ENCODE data around the gene C1orf35.

C1orf35 gene

DNA sequence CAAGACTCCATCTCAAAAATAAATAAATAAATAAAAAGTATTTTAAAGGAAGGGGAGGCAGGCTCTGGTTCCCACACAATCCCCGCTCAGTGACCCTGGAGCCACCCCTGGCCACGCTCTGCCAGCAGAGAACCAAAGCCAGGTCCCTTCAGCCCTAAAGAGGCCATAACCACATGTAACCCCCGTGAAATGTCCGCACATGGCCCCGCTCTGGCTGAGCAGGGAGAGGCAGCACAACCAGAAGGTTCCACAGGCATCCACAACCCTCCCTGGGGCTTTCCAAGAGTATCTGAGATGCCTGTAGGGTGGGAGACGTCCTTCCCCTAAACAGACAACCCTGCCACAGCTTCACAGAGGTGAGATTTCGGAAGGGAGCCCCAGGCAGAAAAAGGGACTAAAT lies 22.0 kb downstream of the C1orf35 start:
- DNase-seq (ENCODE audit: extremely low read depth in 1 of 2, low read depth in 1 of 2), result no peak

DNA sequence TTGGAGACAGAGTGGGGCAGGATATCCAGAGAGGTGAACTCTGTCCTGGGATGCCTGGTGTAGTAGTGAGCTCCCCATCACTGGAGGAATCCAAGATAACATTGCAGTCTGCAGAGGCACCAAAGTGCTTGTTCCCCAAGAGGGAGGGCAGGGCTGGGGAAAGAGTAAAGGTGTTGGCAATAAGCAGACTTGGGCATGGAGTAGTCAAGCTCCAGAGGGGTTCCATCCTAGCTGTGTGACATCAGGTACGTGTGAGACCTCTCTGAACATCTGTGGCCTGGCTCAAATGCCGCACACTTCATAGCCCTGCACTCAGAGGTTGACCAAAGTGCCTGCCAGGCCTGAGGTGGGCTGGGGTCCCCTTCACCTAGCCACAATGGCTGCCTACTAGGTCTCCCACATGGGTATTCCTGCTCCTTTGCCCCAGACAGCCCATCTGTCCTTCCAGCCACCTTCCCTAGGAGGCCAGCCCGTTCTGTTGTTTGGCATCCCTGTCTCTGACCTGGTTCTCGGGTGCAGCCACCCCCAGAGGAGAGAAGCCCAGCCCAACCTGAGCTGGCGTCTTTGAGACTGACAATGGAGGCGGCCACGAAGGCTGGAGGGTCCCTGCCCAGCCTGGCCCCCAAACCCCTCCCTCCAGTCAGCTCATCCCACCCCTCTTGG lies 23.4 kb downstream of the C1orf35 start:
- no peak for DNase-seq (ENCODE audit: extremely low read depth in 1 of 2, low read depth in 1 of 2)

DNA sequence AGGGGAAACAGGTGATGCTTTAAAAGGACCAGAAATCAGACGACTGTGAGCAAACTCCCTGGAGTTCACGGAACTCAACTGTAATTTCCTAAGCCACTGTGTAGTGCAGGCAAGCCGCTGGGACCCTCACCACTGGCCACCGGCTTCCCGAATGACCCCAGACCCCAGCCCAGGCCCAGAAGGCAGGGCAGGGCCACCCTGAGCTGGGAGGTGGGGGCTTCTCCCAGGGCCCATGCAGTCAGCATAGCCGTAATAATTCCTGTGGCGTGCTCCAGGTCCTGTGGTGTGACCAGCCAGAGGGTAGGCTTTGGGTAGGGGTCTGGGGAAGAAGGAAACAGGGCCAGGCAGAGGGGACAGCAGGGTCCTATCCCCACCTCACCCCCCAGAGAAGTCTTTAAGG lies 24.1 kb downstream of the C1orf35 start:
- DNase-seq (ENCODE audit: extremely low read depth in 1 of 2, low read depth in 1 of 2), result no peak

DNA sequence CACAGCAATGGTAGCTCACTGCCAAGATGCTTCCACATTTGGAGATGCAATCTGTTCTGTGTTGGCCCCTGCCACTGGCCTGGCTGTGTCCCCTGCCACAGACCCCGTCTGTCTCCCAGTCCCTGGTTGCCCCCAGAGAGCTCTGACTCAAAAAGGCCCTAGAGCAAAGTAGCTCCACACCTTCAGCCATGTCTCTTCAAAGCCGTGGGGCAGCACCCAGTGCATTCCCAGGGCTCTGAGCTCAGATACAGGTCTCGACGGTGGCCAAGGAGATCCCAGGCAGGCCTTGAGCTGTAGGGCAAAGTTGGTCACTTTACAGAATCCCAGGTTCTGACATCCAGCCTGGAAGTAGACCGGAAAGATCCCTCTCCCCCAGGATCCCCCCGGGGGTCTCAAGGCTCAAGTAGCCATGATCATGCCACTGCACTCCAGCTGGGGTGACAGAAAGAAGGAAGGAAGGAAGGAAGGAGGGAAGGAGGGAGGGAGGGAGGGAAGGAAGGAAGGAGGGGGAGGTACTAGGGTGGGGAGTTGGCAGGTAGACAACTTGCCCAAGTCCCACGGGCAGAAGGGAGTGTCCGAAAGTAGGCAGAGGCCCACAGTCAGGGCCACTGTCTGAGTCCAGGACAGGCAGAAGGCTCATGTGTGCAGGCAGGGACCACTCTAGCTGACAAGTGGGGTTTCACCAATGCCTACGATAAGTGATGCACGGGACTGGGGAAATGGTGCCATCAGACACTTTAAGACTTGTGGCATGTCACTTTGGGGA lies 25.4 kb downstream of the C1orf35 start:
- no peak for DNase-seq (ENCODE audit: extremely low read depth in 1 of 2, low read depth in 1 of 2)

DNA sequence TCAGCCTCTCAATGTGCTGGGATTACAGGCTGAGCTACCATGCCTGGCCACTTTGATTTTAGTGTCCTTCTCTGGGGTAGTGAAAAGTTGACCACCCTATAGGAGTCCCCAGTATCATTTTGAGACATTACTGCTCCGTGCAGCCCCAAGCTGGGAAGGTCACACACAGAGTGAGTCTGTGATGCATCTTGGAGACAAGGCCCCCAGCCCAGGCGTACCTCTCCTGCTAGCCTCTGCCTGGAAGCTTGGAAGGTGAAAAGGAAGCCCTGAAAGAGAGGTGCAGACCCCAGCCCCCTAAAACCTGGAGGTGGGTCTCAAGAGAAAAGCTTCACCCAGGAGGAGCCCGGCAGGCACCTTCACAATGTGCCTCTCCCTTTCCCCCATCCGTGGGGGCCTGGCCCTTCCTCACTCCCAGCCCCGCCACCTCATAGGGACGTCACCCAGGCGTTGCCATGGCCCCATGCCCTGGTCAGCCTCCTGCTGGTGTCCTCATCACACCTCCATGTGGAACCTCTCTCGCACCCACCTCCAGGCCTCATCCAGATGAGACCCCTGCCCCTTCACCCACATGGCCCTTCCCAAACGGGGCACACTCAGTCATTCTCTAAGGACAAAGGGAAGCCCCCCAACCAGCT lies 26.2 kb downstream of the C1orf35 start:
- no peak for DNase-seq (ENCODE audit: extremely low read depth in 1 of 2, low read depth in 1 of 2)

DNA sequence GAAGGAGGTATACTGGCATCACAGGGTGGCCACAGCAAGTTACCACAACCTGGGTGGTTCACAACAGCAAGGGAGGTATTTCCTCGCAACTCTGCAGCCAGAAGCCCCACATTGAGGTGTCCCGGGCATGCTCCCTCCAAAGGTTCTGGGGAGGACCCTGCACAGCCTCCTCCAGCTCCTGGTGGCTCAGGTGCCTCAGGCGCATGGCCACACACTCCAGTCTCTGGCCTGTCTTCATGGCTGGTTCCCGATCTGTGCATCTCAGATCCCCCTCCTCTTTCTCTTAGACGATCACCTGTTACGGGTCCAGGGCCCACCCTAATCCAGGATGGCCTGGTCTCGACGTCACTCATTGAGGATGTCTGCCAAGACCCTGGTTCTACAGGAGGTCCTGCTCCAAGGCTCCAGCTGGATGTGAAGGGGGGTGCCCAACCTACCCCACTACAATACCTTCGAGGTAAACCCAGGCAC lies 27.3 kb downstream of the C1orf35 start:
- DNase-seq (ENCODE audit: extremely low read depth in 1 of 2, low read depth in 1 of 2), result no peak

DNA sequence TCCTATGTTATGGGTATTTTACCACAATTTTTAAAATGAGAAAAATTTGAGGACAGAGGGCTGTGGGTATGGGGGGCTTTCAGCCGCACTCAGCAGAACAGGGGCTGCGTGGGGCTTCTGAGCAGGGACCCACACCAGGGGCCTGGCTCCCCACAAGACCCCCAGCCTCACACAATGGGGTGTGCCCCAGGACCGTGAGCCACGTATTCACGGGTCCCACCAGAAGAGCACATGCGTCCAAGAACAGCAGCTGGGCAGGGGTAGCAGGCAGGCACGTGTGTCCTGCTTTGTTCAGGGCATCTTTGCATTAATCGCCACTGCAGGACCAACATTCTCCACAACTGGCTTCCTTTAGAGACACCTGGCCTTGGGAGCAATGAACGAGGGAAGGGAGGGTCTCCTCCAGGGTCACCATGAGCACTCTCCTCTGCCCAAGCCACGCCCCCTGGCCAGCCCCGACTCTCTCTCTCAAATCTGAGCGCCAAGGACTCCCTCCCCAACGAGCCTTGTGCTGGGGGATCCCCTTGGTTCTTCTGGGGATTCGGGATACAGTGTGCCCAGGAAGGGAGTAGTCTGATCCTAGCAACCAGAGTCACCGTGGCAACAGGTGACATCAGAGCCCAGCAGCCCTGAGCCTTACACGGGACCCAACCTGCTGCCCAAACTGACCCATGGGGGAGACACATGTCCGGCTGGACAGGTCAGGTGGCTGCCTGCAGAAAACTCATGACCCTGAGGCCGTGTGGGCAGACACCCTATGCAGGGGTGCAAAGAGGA lies 28.0 kb downstream of the C1orf35 start:
- DNase-seq (ENCODE audit: extremely low read depth in 1 of 2, low read depth in 1 of 2), result no peak

DNA sequence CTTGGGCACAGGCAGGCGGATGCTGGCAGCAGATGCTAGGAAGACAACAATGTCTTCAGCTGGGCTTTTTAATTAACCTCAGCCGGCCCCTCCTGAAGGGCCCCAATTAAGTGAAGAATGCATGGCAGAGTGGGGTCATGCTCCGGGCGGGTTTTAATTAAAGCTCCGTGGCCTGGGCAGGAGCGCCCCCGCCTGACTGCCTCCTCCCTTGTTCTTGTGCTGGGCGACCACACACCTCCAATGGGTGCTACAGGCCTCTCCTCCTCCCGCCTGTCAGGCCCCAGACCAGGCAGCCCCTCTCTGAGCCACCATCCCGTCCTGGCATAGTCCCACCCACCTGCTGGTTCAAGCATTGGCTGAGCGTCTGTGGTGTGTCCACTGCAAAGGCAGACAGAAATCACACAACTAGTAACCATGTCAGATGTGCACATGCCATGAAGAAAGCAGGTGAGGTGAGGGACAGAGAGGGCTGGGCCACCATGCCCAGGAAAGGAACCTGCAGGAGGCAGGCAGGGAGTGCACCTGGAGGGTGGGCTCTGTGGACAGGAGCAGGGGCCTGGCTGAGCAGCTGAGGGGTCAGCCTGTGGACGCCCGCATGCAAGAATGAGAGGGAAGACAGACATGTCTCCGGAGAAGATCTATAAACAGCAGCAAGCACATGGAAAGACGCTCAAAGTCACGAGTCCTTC lies 29.1 kb downstream of the C1orf35 start:
- DNase-seq (ENCODE audit: extremely low read depth in 1 of 2, low read depth in 1 of 2), result no peak

DNA sequence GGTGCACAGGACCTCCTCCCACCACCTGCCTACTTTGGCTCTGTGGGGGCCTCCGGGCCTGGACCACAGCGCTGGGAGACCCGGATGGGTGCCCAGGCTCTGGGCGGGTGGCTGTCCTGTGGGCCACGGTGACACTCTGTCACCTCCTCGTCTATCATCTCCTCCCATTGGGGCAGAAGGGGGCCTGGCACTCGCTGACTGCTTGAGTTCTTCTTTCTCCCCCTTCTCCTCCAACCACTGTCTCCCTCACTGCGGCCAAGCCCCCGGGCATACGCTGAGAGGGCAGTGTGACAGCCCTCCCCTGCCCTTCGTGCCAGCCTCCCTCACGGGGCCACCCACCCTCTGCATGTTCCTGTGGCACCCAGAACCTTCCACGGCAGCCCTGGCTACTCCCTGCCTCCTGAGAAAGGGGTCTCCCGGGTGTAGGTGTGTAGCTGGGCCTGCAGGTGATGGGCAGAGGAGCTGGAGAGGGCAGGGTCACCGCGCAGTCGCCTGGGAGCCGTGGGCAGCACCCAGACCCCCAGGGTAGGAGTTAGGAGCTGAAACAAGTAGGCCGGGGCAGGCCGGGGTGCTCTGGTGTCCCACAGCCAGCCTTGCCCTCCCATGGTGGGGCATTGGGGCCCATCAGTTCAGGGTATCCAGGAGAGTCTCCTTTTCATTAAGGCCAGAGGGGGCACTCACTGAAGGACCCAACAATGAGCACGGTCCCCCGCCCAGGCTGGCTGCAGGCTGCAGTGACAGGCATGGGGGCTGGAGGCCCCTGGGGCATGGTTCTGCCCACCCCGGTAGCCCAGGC lies 29.9 kb downstream of the C1orf35 start:
- DNase-seq (ENCODE audit: extremely low read depth in 1 of 2, low read depth in 1 of 2), result no peak

DNA sequence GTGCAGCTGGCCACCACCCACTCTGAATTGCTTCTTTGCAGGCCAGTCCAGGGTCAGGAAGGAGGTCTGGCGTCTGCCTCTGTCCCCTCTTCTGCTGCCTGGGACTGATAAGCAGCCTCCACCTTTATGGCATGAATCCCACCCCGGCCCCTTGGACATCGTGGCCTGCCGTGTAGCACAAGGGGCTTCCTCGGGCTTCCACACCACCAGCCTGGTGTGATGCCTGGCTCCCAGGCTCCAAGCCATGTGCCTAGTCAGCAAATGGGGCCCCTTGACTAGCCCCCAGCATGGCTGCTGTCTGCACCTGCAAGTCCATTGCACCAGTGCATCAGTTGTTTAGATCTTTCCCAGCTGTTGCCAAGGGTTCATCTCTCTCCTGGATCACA lies 30.5 kb downstream of the C1orf35 start:
- DNase-seq (ENCODE audit: extremely low read depth in 1 of 2, low read depth in 1 of 2), result no peak

DNA sequence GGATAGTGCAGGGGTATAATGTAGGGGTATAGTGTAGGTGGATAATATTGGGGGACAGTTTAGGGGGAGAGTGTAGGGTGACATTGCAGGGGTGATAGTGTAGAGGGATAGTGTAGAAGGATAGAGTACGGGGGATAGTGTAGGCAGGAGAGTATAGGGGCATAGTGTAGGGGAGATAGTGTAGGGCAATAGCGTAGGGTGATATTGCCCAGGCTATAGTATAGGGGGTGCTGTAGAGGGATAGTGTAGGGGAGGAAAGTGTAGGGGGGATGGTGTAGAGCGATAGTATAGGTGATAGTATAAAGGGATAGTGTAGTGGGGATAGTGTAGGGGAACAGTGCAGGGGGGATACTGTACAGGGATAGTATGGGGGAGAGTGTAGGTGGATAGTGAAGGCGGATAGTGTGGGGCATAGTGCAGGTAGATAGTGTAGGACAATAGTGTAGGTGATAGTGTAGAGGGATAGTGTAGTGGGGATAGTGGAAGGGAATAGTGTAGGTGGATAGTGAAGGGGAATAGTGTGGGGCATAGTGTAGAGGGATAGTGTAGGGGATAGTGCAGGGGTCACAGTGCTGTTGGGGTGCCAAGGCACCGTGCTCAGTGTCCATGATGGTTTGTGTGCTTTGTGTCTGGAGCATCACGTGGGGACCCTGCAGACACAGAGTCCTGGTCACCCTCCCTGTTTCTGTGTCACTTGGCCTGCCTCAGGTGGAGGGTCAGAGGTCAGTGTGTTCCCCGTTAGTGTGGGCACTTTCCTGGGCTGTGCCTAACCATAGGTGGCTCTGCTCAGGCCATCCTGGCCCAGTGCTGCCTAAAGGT lies 31.1 kb downstream of the C1orf35 start:
- DNase-seq (ENCODE audit: extremely low read depth in 1 of 2, low read depth in 1 of 2), result no peak

DNA sequence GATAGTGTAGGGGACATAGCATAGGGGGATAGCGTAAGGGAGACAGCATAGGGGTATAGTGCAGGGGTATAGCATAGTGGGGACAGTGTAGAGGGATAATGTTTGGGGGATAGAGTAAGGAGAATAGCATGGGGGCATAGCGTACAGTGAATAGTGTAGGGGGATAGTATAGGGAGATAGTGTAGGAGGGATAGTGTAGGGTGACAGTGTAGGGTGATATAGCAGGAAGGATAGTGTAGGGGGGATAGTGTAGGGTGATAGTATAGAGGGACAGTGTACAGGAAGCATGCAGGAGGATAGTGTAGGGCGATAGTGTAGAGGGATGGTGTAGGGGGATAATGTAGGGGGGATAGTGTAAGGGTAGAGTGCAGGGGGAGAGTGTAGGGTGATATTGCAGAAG lies 32.3 kb downstream of the C1orf35 start:
- DNase-seq (ENCODE audit: extremely low read depth in 1 of 2, low read depth in 1 of 2), result no peak

DNA sequence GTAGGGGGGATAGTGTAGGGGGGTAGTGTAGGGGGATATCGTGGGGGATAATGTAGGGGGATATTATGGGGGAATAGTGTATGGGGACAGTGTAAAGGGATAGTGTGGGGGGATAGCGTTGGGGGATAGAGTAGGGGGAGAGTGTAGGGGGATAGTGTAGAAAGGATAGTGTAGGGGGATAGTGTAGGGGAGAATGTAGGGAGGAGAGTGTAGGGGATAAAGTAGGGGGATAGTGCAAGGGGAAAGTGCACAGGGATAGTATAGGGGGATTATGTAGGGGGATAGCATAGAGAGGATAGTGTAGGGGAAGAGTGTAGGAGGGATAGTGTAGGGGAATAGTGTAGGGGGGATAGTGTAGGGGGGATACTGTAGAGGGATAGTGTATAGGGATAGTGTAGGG lies 33.0 kb downstream of the C1orf35 start:
- no peak for DNase-seq (ENCODE audit: extremely low read depth in 1 of 2, low read depth in 1 of 2)

DNA sequence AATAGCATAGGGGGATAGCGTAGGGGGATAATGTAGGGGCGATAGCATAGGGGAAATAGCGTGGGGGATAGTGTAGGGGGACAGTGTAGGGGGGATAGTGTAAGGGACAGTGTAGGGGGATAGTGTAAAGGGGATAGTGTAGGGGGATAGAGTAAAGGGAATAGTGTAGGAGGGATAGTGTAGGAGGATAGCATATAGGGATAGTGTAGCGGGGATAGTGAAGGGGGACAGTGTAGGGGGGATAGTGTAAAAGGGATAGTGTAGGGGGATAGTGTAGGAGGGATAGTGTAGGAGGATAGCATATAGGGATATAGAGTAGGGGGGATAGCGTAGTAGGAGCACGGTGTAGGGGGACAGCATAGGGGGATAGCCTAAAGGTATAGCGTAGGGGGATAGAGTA lies 34.8 kb downstream of the C1orf35 start:
- no peak for DNase-seq (ENCODE audit: extremely low read depth in 1 of 2, low read depth in 1 of 2)

DNA sequence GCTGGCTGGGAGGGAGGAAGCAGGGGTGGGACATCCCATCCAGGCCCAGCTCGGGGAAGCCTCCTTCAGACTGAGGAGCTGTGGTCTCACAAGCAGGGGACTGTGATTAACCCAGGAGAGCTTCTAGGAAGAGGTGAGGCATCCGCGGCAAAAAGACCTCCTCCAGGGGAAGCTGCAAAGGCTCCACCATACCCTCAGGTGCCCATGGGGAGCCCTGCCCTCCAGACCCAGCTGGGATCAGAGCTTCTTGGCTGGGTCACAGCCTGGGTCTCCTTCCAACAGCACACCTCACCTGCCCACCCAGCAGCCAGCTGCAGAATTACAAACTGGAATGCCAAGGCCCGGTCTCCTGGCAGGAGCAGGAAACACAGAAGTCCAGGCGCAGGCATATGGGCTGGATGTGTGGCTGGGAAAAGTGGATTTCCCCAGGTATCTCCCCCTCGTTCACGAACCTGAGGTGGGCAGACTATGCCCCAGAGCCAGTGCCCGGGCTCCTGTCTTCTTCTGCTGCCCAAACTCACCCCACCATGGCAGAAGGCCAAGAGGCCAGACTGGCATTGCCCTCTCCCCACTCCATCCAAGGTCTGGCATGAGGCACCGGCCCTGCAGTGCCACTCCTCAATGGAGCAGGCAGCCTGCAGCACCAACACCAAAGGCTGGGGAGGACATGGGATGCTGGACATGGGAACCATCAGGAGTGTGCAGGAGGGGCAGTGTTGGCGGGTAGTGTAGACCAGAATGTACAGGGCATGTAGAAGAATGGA lies 36.1 kb downstream of the C1orf35 start:
- DNase-seq (ENCODE audit: extremely low read depth in 1 of 2, low read depth in 1 of 2), result no peak

DNA sequence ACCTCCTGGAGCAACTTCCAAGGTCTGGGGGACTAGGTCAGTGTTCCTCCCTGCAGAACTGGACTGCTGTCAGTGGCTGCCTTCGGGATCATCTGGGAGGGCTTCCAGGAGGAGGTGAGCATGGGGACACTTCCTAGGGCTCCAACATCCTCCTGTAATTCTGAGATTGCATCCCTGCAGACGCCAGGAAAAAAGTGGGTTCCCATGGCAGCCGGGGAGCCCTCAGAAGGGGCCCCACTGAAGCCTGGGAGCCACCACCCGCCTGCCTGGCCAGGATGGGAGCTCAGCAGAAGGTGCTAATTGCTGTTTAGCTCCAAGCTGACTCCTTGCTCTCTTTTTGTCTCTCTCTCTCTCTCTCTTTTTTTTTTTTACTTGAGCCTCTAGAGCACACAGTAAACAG lies 36.7 kb downstream of the C1orf35 start:
- no peak for DNase-seq (ENCODE audit: extremely low read depth in 1 of 2, low read depth in 1 of 2)

DNA sequence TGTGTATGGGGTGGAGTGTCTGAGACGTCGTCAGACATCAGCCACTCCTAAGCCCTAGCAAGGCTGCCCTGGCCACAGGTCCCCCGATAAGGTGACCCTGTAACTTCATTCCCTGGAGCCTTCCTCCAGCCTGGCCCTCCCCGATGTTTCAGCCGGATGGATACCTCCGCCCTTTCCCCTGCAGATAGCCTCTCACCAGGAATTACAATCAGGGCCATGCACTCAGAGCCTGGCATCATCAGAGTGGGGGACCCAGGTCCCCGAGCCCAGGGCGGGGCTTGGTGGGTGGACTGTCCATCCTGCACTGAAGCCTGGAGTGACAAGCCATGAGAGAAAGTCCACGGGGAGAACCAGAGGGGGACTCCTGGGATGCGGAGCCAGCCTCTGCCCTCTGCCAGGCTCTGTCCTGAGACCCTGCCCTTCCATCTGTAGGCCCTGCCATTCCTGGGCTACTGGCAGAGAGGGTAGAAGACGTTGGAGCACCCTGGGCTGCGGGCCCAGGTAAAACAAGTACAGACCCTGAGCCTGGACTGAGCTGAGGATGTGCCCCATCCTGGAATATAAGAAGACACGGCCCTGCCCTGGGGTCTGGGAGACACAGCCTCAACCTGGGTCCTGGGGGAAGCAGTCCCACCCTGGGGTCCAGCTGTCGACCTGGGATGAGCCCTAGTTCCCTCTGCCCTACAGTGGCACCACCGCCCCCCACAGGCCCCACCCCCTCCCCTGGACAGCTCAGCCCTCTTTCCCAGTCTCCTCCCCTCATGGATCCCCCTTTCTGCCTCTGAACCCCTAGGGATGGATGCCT lies 37.4 kb downstream of the C1orf35 start:
- DNase-seq (ENCODE audit: extremely low read depth in 1 of 2, low read depth in 1 of 2), result no peak

Data from activated CD8-positive, alpha-beta memory T cell treated with anti-CD3 and anti-CD28 coated beads for 1 hour (primary cell).